Spleen (tissue), 11 donors: ENCODE data around the gene ZDHHC11B. TPM values are rescaled to one million over a fixed set of nuclear protein-coding genes. Genes with fewer than 3 reads are reported as not detected.

Experiments
- DNase-seq: peaks from one replicate; pipeline ENCODE4 v3.0.0-alpha.2; 2020
- H3K27ac ChIP-seq, 8 donors: fragments of 200-600 bp; sonication (generic) in 7 of 8; 1 replicate in 4 of 8; 2 replicates in 4 of 8; pipeline versions ENCODE4 v1.5.0 to v1.8.0; 2016 to 2021; ENCODE audit warnings: inconsistent platforms in 4 of 8, mild to moderate bottlenecking in 4 of 8, moderate library complexity in 1 of 8
- H3K27me3 ChIP-seq, 7 donors: fragments of 200-600 bp; sonication (generic) in 6 of 7; replicated peaks in 1 of 7; 1 replicate in 4 of 7; 2 replicates in 3 of 7; pipeline versions ENCODE4 v1.5.0 to v1.8.0; 2016 to 2021; ENCODE audit warnings: inconsistent platforms in 3 of 7, mild to moderate bottlenecking in 1 of 7
- H3K36me3 ChIP-seq, 6 donors: fragments of 200-600 bp; sonication (generic) in 5 of 6; 1 replicate in 4 of 6; 2 replicates in 2 of 6; pipeline versions ENCODE4 v1.5.0 to v1.8.0; 2016 to 2021; ENCODE audit warnings: inconsistent platforms in 2 of 6
- H3K4me1 ChIP-seq, 6 donors: fragments of 200-600 bp; sonication (generic) in 5 of 6; 1 replicate in 3 of 6; 2 replicates in 3 of 6; pipeline versions ENCODE4 v1.5.0 to v1.8.0; 2016 to 2021; ENCODE audit warnings: inconsistent platforms in 3 of 6
- H3K4me3 ChIP-seq, 8 donors: fragments of 200-600 bp; sonication (generic) in 7 of 8; 1 replicate in 4 of 8; 2 replicates in 4 of 8; pipeline versions ENCODE4 v1.5.0 to v1.8.0; 2016 to 2021; ENCODE audit warnings: inconsistent platforms in 4 of 8, mild to moderate bottlenecking in 4 of 8, moderate library complexity in 2 of 8
- H3K9me3 ChIP-seq, 8 donors: fragments of 200-600 bp; sonication (generic) in 7 of 8; 1 replicate in 4 of 8; 2 replicates in 4 of 8; pipeline versions ENCODE4 v1.5.0 to v1.8.0; 2016 to 2021; ENCODE audit warnings: inconsistent platforms in 4 of 8
- CTCF ChIP-seq, 11 experiments: fragments of 200-600 bp in 7 of 11; fragments of 450-650 bp in 4 of 11; sonication (generic) in 4 of 11; IDR thresholded peaks in 8 of 11; conservative IDR thresholded peaks in 3 of 11; 1 replicate in 7 of 11; 2 replicates in 4 of 11; pipeline versions ENCODE4 v1.4.0 to v1.8.0; 2016 to 2021; ENCODE audit warnings: antibody characterized with exemption in 11 of 11, inconsistent platforms in 4 of 11, mild to moderate bottlenecking in 1 of 11
- POLR2A ChIP-seq, 3 donors: fragments of 450-650 bp; IDR thresholded peaks; one replicate each; pipeline ENCODE4 v1.5.1; 2017; ENCODE audit warnings: antibody characterized with exemption in 3 of 3, mild to moderate bottlenecking in 1 of 3
- POLR2AphosphoS5 ChIP-seq, 3 donors: sonication (generic); formaldehyde crosslinking; IDR thresholded peaks; one replicate each; pipeline ENCODE4 v1.5.1; 2017; ENCODE audit warnings: antibody characterized with exemption in 3 of 3
- WGBS, 5 donors: extraction: QIAGEN DNeasy Blood & Tissue Kit in 3 of 5; methylation state at CpG; one replicate each; pipeline versions ENCODE4 v1.1.5 to v1.1.7; 2013 to 2018; 5-methylcytosine and 5-hydroxymethylcytosine counted together
- intact Hi-C: fragments of 100-400 bp; cut with DNase I; formaldehyde crosslinking; loops from one replicate; pipeline ENCODE4 v1.15.0; 2023; ENCODE audit warnings: low total_unique reads
- polyA plus RNA-seq, 3 donors: library from polyadenylated mRNA; stranded (reverse); fragments of 200-250 nt; gene quantifications; one replicate each; pipeline ENCODE4 v1.2.1, GENCODE V29; 2013
- total RNA-seq, 7 donors: library from RNA; depleted of rRNA in 3 of 7; stranded (reverse); fragments of >200 nt in 3 of 7; fragmentation: NEBNext Ultra II Directional in 4 of 7; extraction: Animal tissue kit (Norgen Biotek cat#: 25700) in 4 of 7; gene quantifications; one replicate each; pipeline versions ENCODE4 v1.1.0 to v1.2.1, GENCODE V29; 2016 to 2021
- donor health status: healthy with polysubstance abuse.
- donor health status: DM: no; HTN: no; CAD: no; lungs with moderate emphysema.
- donor health status: DM: no; HTN: no; CAD: no.
- donor health status: Bipolar disorder and iron deficiency.
- donor health status: healthy.
- donor health status: DM: no; HTN: no; CAD: no.
- donor health status: DM: yes; HTN: yes; CAD: no.

ZDHHC11B gene
- total and polyA plus RNA-seq, 10 donors, result 0.97 to 74.3 (median 4.7) TPM

GRCh38 chr5:766666-767431 lies 17.7 kb downstream of the ZDHHC11B start:
- TF ChIP-seq CTCF (IDR thresholded peaks at IDR 0.05 in 8 of 11, conservative IDR thresholded peaks at IDR 0.05 in 3 of 11), result no peak
- TF ChIP-seq POLR2A (IDR thresholded peaks at IDR 0.05), result no peak
- TF ChIP-seq POLR2AphosphoS5 (IDR thresholded peaks at IDR 0.05), result no peak
- Histone ChIP-seq H3K27me3 (no peaks in the 10 kb centered on the region), H3K27ac (no peak overlapping the region), H3K9me3 (no peaks in the 10 kb centered on the region), H3K4me1 (no peaks in the 10 kb centered on the region), H3K36me3 (peaks cover 0 to 30% (median 2%) of the 10 kb centered on the region in 6 donors), H3K4me3 (no peak overlapping the region)
- peak; percentile 58 for DNase-seq
- WGBS, 5 donors, result 80 to 87% (median 85%) methylated on average over 28 to 32 of the region's 32 CpGs
- intact Hi-C loops, result no loop called here

GRCh38 chr5:765948-766631 lies 18.4 kb downstream of the ZDHHC11B start:
- no peaks in the 10 kb centered on the region for H3K9me3 ChIP-seq
- H3K4me3 ChIP-seq, result no peak overlapping the region
- WGBS, 5 donors, result 87 to 95% (median 91%) methylated on average over 11 to 18 of the region's 18 CpGs
- no peaks in the 10 kb centered on the region for H3K27me3 ChIP-seq
- TF ChIP-seq POLR2AphosphoS5 (IDR thresholded peaks at IDR 0.05), result no peak
- no peak for TF ChIP-seq POLR2A (IDR thresholded peaks at IDR 0.05)
- no peak for TF ChIP-seq CTCF (IDR thresholded peaks at IDR 0.05 in 8 of 11, conservative IDR thresholded peaks at IDR 0.05 in 3 of 11)
- intact Hi-C loops, result no loop called here
- no peak overlapping the region for H3K27ac ChIP-seq
- no peak for DNase-seq
- peaks cover 0 to 30% (median 2%) of the 10 kb centered on the region in 6 donors for H3K36me3 ChIP-seq
- H3K4me1 ChIP-seq, result no peaks in the 10 kb centered on the region

- TF ChIP-seq POLR2AphosphoS5 (IDR thresholded peaks at IDR 0.05) (no peak), POLR2A (IDR thresholded peaks at IDR 0.05) (no peak), CTCF (IDR thresholded peaks at IDR 0.05 in 8 of 11, conservative IDR thresholded peaks at IDR 0.05 in 3 of 11) (no peak)
- DNase-seq, result peak; percentile 71
- Histone ChIP-seq H3K4me1 (peaks cover 0 to 9% (median 3%) of the 10 kb centered on the region in 6 donors), H3K27me3 (peaks cover 0 to 5% (median 0%) of the 10 kb centered on the region in 7 donors), H3K9me3 (no peaks in the 10 kb centered on the region), H3K27ac (no peak overlapping the region), H3K4me3 (no peak overlapping the region), H3K36me3 (peaks cover 0 to 33% (median 2%) of the 10 kb centered on the region in 6 donors)
- intact Hi-C loops, result no loop called here
- WGBS, 5 donors, result 91 to 95% (median 94%) methylated on average over 19 to 31 of the region's 31 CpGs
Observed at GRCh38 chr5:763998-764781, 20.3 kb downstream of the ZDHHC11B start.
